Adipocyte (in vitro differentiated cells): ENCODE measurements around the gene CTXND2.
"Not testable (repeated sequence)": the region's sequence is repeated elsewhere in the genome, so short reads cannot be mapped to it uniquely, and the experiment has no call there.

Experiments used
- DNase-seq: peaks from one replicate; pipeline ENCODE4 v3.0.0-alpha.2; 2015; ENCODE audit warnings: low read depth
- H3K27me3 ChIP-seq: replicated peaks from 2 replicates; pipeline ENCODE4 v1.7.0; 2013; ENCODE audit warnings: mild to moderate bottlenecking, low read length, moderate library complexity; ENCODE audit not compliant: control insufficient read depth, insufficient read depth
- H3K36me3 ChIP-seq: 2 replicates; pipeline ENCODE4 v1.7.0; 2013; ENCODE audit warnings: low read length, mild to moderate bottlenecking, moderate library complexity; ENCODE audit not compliant: control insufficient read depth, insufficient read depth, severe bottlenecking
- H3K4me1 ChIP-seq: 2 replicates; pipeline ENCODE4 v1.7.0; 2013; ENCODE audit warnings: mild to moderate bottlenecking, low read length, moderate library complexity; ENCODE audit not compliant: control insufficient read depth, insufficient read depth
- H3K4me3 ChIP-seq: 2 replicates; pipeline ENCODE4 v1.7.0; 2013; ENCODE audit warnings: mild to moderate bottlenecking, low read length, moderate library complexity
- H3K9ac ChIP-seq: 2 replicates; pipeline ENCODE4 v1.7.0; 2013; ENCODE audit warnings: mild to moderate bottlenecking, low read length, moderate library complexity
- H3K9me3 ChIP-seq: 2 replicates; pipeline ENCODE4 v1.7.0; 2013; ENCODE audit warnings: mild to moderate bottlenecking, low read length, moderate library complexity; ENCODE audit not compliant: control insufficient read depth

Gene CTXND2

DNA sequence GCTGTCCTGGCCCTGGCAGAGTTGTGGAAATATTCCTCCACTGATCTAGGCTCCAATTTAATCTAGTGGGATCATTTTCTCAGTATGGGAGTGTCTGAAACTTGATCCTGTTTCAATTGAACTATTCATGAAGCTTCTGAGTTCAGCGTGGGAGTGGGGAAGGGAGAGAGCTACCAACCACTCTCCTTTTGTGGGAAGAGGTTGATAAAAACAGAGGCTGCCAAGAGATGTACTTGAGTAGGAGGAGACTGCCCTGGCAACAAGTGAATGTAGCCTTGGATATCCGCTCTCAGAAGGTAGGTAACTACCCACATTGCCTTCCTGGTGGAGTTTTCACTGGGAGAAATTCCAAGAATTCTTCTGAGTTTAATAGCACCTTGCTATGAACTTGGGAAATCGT, at the start of gene CTXND2:
Gene CTXND2, plus strand, starts transcription at position 119 of the 400 bp plus-strand sequence. CDS start 25,179 bp downstream, outside the sequence.
- Histone ChIP-seq H3K4me1 (peaks cover 18% of the 10 kb centered on the region), H3K4me3 (no peak within 1 kb of the TSS), H3K36me3 (no peaks in the 10 kb centered on the region), H3K9me3 (no peaks in the 10 kb centered on the region), H3K9ac (no peak within 1 kb of the TSS), H3K27me3 (no peaks in the 10 kb centered on the region)
- peak; percentile 45 for DNase-seq

DNA sequence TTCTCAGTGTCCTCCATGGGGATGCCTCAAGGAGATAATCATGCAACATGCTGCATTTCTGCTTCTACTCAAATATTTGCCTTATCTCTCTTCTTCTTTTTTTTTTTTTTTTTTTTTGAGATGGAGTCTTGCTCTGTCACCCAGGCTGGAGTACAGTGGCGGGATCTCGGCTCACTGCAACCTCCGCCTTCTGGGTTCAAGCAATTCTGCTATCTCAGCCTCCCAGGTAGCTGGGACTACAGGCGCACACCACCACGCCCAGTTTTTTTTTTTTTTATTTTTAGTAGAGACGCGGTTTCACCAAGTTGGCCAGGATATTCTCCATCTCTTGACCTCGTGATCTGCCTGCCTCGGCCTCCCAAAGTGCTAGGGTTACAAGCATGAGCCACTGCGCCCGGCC, 46.1 kb upstream of the CTXND2 start:
- not testable (repeated sequence) for DNase-seq, H3K9me3 ChIP-seq, H3K9ac ChIP-seq, H3K4me3 ChIP-seq, H3K27me3 ChIP-seq
- Histone ChIP-seq H3K4me1 (peaks cover 18% of the 10 kb centered on the region), H3K36me3 (peaks cover 48% of the 10 kb centered on the region)

DNA sequence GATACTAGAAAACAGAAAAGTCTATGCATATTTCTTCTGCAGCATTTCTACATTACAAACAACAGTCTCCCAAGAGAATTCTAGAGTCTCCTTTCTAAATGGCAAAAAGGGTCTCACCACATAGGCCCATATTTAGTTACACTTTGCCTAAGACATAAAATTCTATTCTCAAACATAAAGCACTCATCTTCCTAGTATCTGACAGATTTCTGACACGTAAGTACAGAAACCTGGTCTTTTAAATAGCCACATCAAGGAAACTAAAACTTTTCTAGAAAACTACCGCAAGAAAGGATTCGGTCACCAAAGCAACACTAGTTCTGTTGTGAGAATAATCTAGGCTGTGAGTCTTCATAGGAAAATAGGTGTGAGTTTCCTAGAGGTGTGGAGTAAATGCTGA, 45.3 kb upstream of the CTXND2 start:
- peaks cover 44% of the 10 kb centered on the region for H3K36me3 ChIP-seq
- H3K27me3 ChIP-seq, result no peaks in the 10 kb centered on the region
- H3K9ac ChIP-seq, result no peak overlapping the region
- no peak for DNase-seq
- H3K4me1 ChIP-seq, result peaks cover 19% of the 10 kb centered on the region
- no peaks in the 10 kb centered on the region for H3K9me3 ChIP-seq
- no peak overlapping the region for H3K4me3 ChIP-seq

DNA sequence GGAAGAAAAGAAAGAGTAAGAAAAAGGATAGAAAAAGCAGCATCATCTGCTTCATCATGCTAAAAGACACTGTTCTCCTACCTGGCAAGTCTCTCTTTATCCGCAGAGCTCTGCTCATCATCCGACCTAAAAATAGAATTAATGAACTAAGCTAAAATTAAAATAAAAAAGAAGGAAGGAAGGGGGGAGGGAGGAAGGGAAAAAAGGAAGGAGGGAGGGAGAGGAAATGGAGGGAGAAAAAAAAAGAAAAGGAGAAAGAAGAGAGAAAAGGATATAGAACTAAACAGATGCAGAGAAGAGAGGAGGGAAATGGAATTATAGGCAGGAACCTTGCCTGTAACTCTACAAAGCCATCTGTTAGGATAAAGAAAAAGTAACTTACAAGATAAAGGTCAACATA, 44.6 kb upstream of the CTXND2 start:
- Histone ChIP-seq H3K4me1 (peaks cover 26% of the 10 kb centered on the region), H3K9me3 (no peaks in the 10 kb centered on the region), H3K36me3 (peaks cover 37% of the 10 kb centered on the region), H3K27me3 (no peaks in the 10 kb centered on the region), H3K9ac (no peak overlapping the region), H3K4me3 (no peak overlapping the region)
- no peak for DNase-seq

DNA sequence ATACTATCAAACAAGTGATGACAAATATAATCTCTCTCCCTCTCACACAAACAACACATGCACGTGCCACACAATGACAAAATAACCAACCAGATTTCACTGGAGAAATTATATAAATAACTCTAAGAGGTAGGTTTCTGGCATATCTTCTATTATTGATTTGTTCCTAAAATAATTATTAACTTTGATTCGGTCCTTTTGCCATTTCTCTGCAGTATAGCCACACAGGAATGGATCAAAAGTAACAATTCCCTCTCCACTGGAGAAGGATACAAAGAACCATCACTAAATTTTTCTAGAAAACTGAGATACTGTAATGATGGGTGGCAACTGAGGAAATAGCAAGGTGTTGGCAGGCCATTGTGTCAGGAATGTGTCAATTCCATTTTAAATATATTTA, 44.0 kb upstream of the CTXND2 start:
- peaks cover 32% of the 10 kb centered on the region for H3K36me3 ChIP-seq
- no peak for DNase-seq
- peaks cover 32% of the 10 kb centered on the region for H3K4me1 ChIP-seq
- H3K4me3 ChIP-seq, result no peak overlapping the region
- H3K27me3 ChIP-seq, result no peaks in the 10 kb centered on the region
- H3K9me3 ChIP-seq, result no peaks in the 10 kb centered on the region
- H3K9ac ChIP-seq, result no peak overlapping the region

DNA sequence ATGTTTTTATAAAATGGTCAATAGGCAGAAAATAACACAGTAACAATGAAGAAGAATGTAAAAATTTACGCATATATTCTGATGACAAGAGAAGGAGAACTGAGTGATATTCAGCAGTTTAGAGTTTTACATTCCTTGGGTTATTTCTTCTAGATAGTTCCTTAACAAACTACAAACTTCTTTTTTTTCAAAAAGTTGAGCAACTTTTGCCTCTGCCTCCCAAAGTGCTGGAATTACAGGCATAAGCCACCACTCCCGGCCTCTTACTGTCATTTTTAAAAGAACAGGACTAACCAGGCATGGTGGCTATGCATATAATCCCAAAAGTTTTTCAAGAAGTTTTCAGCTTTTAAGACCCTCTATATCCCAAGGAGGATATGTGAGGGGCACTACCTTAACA, 43.5 kb upstream of the CTXND2 start:
- Histone ChIP-seq H3K9me3 (no peaks in the 10 kb centered on the region), H3K4me3 (no peak overlapping the region), H3K4me1 (peaks cover 37% of the 10 kb centered on the region), H3K27me3 (no peaks in the 10 kb centered on the region), H3K36me3 (peaks cover 27% of the 10 kb centered on the region), H3K9ac (peak overlapping the region; percentile 23)
- DNase-seq, result peak; percentile 59

DNA sequence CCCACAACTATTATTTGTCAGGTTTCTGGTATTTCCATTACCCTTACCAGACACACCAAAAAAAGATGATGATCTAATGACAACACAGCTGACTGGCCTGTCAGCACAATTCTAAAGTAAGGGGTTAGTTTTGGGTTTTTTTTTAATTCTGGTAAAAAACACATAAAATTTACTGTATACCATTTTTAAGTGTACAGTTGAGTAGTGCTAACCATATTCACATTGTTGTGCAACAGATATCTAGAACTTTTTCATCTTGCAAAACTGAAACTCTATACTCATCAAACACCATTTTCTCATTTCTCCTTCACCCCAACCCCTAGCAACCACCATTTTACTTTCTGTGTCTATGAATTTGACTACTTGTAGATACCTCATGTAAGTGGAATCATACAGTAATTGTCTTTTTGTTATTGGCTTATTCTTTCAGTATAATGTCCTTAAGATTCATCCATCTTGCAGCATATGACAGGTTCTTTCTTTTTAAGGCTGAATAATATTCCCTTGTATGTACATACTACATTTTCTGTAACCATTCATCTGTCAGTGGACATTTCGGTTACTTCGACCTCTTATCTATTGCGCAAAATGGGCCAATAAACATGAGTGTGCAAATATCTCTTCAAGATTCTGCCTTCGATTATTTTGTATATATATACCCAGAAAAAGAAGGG, 40.3 kb upstream of the CTXND2 start:
- H3K4me3 ChIP-seq, result peak overlapping the region; percentile 69
- DNase-seq, result no peak
- peak overlapping the region; percentile 72 for H3K9ac ChIP-seq
- no peaks in the 10 kb centered on the region for H3K27me3 ChIP-seq
- H3K36me3 ChIP-seq, result peaks cover 19% of the 10 kb centered on the region
- peaks cover 39% of the 10 kb centered on the region for H3K4me1 ChIP-seq
- H3K9me3 ChIP-seq, result no peaks in the 10 kb centered on the region

DNA sequence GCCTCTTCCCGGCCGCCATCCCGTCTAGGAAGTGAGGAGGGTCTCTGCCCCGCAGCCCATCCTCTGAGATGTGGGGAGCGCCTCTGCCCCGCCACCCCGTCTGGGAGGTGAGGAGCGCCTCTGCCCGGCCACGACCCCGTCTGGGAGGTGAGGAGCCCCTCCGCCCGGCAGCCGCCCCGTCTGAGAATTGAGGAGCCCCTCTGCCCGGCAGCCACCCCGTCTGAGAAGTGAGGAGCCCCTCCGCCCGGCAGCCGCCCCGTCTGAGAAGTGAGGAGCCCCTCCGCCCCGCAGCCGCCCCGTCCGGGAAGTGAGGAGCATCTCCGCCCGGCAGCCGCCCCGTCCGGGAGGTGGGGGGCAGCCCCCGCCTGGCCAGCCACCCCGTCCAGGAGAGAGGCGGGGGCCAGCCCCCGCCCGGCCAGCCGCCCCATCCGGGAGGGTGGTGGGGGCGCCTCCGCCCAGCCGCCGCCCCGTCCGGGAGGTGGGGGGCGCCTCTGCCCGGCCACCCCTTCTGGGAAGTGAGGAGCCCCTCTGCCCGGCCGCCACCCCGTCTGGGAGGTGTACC, 36.1 kb upstream of the CTXND2 start:
- H3K27me3 ChIP-seq, H3K9ac ChIP-seq, H3K4me3 ChIP-seq, H3K9me3 ChIP-seq, DNase-seq: not testable (repeated sequence)
- peaks cover 27% of the 10 kb centered on the region for H3K4me1 ChIP-seq
- H3K36me3 ChIP-seq, result peaks cover 41% of the 10 kb centered on the region

DNA sequence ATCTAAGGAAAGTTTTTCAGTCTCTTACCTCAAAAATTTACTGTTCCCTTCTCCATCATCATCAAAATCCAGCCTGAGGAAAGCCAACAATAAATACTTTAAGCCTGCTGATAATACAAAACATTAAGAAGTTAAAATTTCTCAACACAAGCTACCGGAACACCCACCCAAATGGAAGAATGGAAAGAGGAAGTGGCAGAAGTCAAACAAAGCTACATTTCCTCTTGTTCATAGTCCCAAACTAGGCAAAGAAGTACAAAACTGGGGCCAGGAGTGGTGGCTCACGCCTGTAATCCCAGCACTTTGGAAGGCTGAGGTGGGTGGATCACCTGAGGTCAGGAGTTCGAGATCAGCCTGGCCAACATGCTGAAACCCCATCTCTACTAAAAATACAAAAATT, 34.2 kb upstream of the CTXND2 start:
- peaks cover 50% of the 10 kb centered on the region for H3K36me3 ChIP-seq
- not testable (repeated sequence) for H3K9ac ChIP-seq, H3K4me3 ChIP-seq, H3K4me1 ChIP-seq, H3K27me3 ChIP-seq, H3K9me3 ChIP-seq, DNase-seq

DNA sequence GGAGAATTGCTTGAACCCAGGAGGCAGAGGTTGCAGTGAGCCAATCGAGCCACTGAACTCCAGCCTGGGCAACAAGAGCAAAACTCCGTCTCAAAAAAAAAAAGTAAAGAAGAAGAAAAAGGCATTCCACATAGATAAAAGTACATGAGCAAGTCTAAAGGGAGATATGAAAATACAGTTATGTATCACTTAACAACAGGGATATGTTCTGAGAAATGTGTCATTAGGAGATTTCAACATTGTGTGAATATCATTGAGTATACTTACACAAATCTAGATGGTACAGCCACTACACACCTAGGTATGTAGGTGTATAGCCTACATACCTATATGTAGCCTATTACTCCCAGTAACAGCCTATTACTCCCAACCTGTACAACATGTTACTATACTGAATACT, 23.2 kb upstream of the CTXND2 start:
- H3K9me3 ChIP-seq, result no peaks in the 10 kb centered on the region
- H3K4me3 ChIP-seq, result no peak overlapping the region
- no peak overlapping the region for H3K9ac ChIP-seq
- DNase-seq, result no peak
- no peaks in the 10 kb centered on the region for H3K4me1 ChIP-seq
- no peaks in the 10 kb centered on the region for H3K27me3 ChIP-seq
- peaks cover 6% of the 10 kb centered on the region for H3K36me3 ChIP-seq

DNA sequence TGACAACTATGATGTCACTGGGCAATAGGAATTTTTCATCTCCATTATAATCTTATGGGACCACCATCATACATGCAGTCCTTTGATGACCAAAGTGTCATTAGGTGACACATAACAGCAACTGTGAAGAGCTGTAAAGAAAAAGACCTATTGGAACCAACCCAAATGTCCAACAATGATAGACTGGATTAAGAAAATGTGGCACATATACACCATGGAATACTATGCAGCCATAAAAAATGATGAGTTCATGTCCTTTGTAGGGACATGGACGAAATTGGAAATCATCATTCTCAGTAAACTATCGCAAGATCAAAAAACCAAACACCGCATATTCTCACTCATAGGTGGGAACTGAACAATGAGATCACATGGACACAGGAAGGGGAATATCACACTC, 22.7 kb upstream of the CTXND2 start:
- not testable (repeated sequence) for DNase-seq

DNA sequence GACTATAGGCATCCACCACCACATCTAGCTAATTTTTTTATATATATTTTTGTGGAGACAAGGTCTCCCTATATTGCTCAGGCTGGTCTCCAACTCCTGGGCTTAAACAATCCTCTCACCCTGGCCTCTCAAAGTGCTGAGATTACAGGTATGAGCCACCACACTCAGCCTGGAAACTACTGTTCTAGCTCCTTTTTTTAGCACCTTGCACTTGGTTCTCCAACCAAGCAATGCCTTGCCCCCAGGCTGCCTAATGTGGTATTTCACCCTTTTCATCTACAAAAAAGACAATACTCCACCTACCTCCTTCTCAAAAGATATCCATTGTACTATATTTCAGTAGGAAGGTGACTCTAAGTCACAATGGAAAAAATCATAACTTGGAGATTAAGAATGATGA, 17.3 kb upstream of the CTXND2 start:
- Histone ChIP-seq H3K27me3 (no peaks in the 10 kb centered on the region), H3K36me3 (peaks cover 7% of the 10 kb centered on the region), H3K4me3 (no peak overlapping the region), H3K9me3 (no peaks in the 10 kb centered on the region), H3K9ac (no peak overlapping the region), H3K4me1 (peaks cover 14% of the 10 kb centered on the region)
- no peak for DNase-seq

More for the DNA sequence above, 22.7 kb upstream of the CTXND2 start:
- not testable (repeated sequence) for H3K27me3 ChIP-seq, H3K36me3 ChIP-seq, H3K9me3 ChIP-seq, H3K4me1 ChIP-seq, H3K4me3 ChIP-seq, H3K9ac ChIP-seq
